ENCODE results near the gene RBM15B.

Gene RBM15B

GRCh38 chr3:51378065-51378464, 13.0 kb upstream of the RBM15B start:
- TF ChIP-seq CTCF (IDR thresholded peaks at IDR 0.05; ENCODE audit: insufficient read depth, low read depth, low read length, missing control alignments): no peak
- DNase-seq (ENCODE audit: low read depth): no peak
- no peak overlapping the region for H3K4me3 ChIP-seq (ENCODE audit: low read depth, low read length)

- DNase-seq (ENCODE audit: low read depth): no peak
Measured at GRCh38 chr3:51378726-51379125, 12.4 kb upstream of the RBM15B start.

GRCh38 chr3:51379301-51379700, 11.8 kb upstream of the RBM15B start:
- DNase-seq (ENCODE audit: low read depth): no peak
- no peak for TF ChIP-seq CTCF (IDR thresholded peaks at IDR 0.05; ENCODE audit: insufficient read depth, low read depth, low read length, missing control alignments)
- H3K4me3 ChIP-seq (ENCODE audit: low read depth, low read length): no peak overlapping the region

More at GRCh38 chr3:51378726-51379125, 12.4 kb upstream of the RBM15B start:
- no peak overlapping the region for H3K4me3 ChIP-seq (ENCODE audit: low read depth, low read length)
- TF ChIP-seq CTCF (IDR thresholded peaks at IDR 0.05; ENCODE audit: insufficient read depth, low read depth, low read length, missing control alignments): no peak

- TF ChIP-seq CTCF (IDR thresholded peaks at IDR 0.05; ENCODE audit: insufficient read depth, low read depth, low read length, missing control alignments): no peak
- no peak overlapping the region for H3K4me3 ChIP-seq (ENCODE audit: low read depth, low read length)
- no peak for DNase-seq (ENCODE audit: low read depth)
Measured at GRCh38 chr3:51379746-51380455, 11.2 kb upstream of the RBM15B start.

- no peak for DNase-seq (ENCODE audit: low read depth)
- no peak overlapping the region for H3K4me3 ChIP-seq (ENCODE audit: low read depth, low read length)
- TF ChIP-seq CTCF (IDR thresholded peaks at IDR 0.05; ENCODE audit: insufficient read depth, low read depth, low read length, missing control alignments): no peak
Measured at GRCh38 chr3:51380601-51381332, 10.3 kb upstream of the RBM15B start.

GRCh38 chr3:51381333-51381705, 9.8 kb upstream of the RBM15B start:
- no peak for DNase-seq (ENCODE audit: low read depth)
- H3K4me3 ChIP-seq (ENCODE audit: low read depth, low read length): no peak overlapping the region
- TF ChIP-seq CTCF (IDR thresholded peaks at IDR 0.05; ENCODE audit: insufficient read depth, low read depth, low read length, missing control alignments): no peak

Measured in GM12865 (cell line).